GM12801 (cell line): ENCODE results near the gene DACT2.

Experiments
- TF ChIP-seq, protein P1 (sequence below): IDR thresholded peaks from one replicate; pipeline ENCODE4 v1.5.1; 2011; ENCODE audit warnings: control low read depth; ENCODE audit not compliant: insufficient read length; ENCODE audit errors: extremely low read depth

The DACT2 gene

GRCh38 chr6:168314948-168315347 is 4.6 kb downstream of the DACT2 start:
- TF ChIP-seq, protein P1, sequence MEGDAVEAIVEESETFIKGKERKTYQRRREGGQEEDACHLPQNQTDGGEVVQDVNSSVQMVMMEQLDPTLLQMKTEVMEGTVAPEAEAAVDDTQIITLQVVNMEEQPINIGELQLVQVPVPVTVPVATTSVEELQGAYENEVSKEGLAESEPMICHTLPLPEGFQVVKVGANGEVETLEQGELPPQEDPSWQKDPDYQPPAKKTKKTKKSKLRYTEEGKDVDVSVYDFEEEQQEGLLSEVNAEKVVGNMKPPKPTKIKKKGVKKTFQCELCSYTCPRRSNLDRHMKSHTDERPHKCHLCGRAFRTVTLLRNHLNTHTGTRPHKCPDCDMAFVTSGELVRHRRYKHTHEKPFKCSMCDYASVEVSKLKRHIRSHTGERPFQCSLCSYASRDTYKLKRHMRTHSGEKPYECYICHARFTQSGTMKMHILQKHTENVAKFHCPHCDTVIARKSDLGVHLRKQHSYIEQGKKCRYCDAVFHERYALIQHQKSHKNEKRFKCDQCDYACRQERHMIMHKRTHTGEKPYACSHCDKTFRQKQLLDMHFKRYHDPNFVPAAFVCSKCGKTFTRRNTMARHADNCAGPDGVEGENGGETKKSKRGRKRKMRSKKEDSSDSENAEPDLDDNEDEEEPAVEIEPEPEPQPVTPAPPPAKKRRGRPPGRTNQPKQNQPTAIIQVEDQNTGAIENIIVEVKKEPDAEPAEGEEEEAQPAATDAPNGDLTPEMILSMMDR, result no peak

DNA sequence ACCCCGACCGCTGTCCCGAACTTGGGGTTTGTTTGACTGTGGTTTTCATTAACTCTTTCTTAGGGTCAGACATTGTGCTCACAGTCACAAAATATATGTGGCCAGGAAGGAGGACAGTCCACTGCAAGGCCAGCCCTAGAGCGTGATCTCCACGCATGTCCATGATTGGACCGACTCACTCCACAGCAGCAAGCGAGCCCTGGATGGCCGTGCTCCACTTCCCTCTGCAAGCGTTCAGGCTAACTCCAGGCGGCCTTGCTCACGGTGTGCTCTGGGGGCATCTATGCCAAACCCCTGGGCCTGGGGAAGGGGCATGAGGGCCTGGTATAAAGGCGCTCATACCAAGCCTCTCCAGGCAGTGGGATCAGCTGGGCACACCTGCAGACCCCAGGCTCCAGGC is 5.6 kb downstream of the DACT2 start:
- TF ChIP-seq, protein P1, result no peak

DNA sequence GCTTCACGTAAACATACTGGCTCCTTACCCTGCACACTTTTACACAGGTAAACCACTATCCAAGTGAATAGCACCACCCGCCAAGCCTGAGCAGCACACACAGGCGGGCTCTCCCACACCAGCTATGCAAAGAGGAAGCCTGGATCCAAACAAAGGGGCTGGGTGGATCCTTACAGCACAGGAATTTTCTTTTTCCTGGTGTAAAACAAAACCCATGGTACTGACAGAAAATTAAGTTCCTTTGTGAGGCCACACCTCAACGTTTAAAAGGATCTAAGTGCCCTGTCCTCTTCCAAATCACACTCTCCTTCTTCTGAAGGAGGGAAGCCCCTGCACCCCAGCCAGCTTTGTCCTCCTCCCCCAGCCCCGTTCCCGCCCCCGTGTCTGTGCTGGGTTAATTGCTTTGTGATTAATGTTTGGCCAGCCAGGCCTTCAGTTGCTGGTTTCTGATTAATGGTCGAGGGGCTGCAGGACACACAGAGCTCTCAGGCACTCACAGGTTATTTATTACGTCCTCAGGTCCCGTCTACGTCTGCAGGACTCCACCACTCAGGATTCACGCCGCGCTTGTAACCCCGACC is 6.1 kb downstream of the DACT2 start:
- TF ChIP-seq, protein P1, result no peak

GRCh38 chr6:168311410-168312124 is 8.0 kb downstream of the DACT2 start:
- TF ChIP-seq, protein P1, result no peak

DNA sequence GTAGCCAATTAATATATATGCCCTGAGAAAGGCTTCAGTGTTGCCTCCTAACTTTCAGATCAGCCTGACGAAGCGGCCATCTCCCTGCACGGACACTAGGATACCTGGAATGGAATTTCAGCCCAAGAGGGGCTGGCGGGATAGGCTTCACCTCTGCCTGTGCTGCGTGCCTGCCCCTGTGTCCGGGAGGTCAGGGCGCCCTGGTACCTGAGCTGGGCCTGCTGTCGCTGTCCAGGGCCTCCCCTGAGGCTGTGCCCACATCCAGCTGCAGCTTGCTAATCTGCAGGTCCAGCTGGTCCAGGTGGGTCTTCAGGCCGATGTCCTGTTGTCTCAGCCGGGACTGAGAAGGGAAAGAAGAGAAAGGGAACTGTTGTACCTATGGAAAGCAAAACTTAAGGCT is 8.6 kb downstream of the DACT2 start:
- TF ChIP-seq, protein P1, result no peak

DNA sequence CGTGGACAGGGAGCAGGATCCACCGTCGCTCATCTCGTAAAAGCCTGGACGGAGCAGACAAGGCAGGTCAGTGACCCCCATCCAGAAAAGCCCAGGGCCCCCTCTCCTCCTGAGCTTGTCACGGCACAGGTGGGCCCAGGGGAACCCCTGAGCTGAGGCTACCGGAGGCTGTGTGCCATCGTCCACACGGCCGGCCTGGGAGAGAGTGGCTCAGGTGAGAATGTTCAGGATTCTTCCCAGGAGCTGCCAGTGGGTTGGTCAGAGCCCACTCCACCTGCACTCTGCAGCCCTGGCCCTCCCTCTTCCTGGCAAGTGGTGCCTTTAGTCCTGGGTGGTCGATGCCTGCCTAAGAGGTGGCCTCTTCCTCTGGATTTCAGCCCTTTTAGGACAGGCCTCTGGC is 9.2 kb downstream of the DACT2 start:
- TF ChIP-seq, protein P1, result no peak

DNA sequence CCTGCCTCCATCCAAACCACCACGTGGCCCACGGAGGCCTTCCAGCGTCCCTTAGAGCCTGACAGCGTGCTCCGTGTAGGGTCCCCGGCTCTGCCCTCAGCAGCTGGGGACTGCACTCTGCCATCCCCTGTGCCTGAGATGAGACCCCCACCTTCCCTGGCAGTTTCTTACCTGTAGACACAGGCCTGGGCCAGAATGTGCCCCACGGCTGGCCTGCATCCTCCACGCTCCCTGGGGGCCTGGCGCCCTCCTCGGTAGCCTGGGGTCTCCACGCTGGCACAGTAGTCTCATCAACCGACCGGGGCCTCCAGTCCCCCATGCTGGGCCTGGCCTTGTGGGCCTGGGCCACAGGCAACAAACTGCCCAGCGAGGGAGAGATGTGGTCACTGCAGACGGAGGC is 9.6 kb downstream of the DACT2 start:
- TF ChIP-seq, protein P1, result no peak
